Measurements from ENCODE around the gene HDHD3. TPM values are rescaled to one million over a fixed set of nuclear protein-coding genes. Genes with fewer than 3 reads are reported as not detected.

HDHD3 gene
- total RNA-seq, 1 donor = 7.2 TPM

GRCh38 chr9:113395000-113395861, 18.4 kb upstream of the HDHD3 start:
- Histone ChIP-seq H3K9me3 (ENCODE audit: low read depth, low read length) (no peaks in the 10 kb centered on the region), H3K27me3 (ENCODE audit: insufficient read depth, low read length) (no peaks in the 10 kb centered on the region), H3K4me3 (ENCODE audit: insufficient read depth, low read length) (no peak overlapping the region), H3K27ac (ENCODE audit: low read depth, low read length) (no peak overlapping the region), H3K4me1 (ENCODE audit: insufficient read depth, low read length) (peaks cover 22% of the 10 kb centered on the region), H3K4me2 (ENCODE audit: insufficient read depth, low read length) (no peak overlapping the region), H3K79me2 (ENCODE audit: insufficient read depth, low read length) (peaks cover 14% of the 10 kb centered on the region), H4K20me1 (ENCODE audit: insufficient read depth, low read length) (peaks cover 5% of the 10 kb centered on the region), H2AFZ (ENCODE audit: low read length) (no peak overlapping the region), H3K36me3 (ENCODE audit: insufficient read depth, low read length) (peaks cover 6% of the 10 kb centered on the region)
- DNase-seq (ENCODE audit: insufficient read length, low spot score, missing footprints) = no peak
- TF ChIP-seq CTCF (IDR thresholded peaks at IDR 0.05; ENCODE audit: extremely low read depth, low read depth, low read length) = no peak

GRCh38 chr9:113393281-113393680, 16.5 kb upstream of the HDHD3 start:
- Histone ChIP-seq H3K79me2 (ENCODE audit: insufficient read depth, low read length) (peaks cover 8% of the 10 kb centered on the region), H3K27me3 (ENCODE audit: insufficient read depth, low read length) (no peaks in the 10 kb centered on the region), H3K4me3 (ENCODE audit: insufficient read depth, low read length) (no peak overlapping the region), H3K27ac (ENCODE audit: low read depth, low read length) (no peak overlapping the region), H4K20me1 (ENCODE audit: insufficient read depth, low read length) (no peaks in the 10 kb centered on the region), H3K4me1 (ENCODE audit: insufficient read depth, low read length) (peaks cover 10% of the 10 kb centered on the region), H3K36me3 (ENCODE audit: insufficient read depth, low read length) (peaks cover 14% of the 10 kb centered on the region), H2AFZ (ENCODE audit: low read length) (no peak overlapping the region), H3K9me3 (ENCODE audit: low read depth, low read length) (no peaks in the 10 kb centered on the region), H3K4me2 (ENCODE audit: insufficient read depth, low read length) (no peak overlapping the region)
- DNase-seq (ENCODE audit: insufficient read length, low spot score, missing footprints) = no peak
- TF ChIP-seq CTCF (IDR thresholded peaks at IDR 0.05; ENCODE audit: extremely low read depth, low read depth, low read length) = no peak

- H3K36me3 ChIP-seq (ENCODE audit: insufficient read depth, low read length) = peaks cover 14% of the 10 kb centered on the region
- no peak overlapping the region for H3K27ac ChIP-seq (ENCODE audit: low read depth, low read length)
- H3K4me2 ChIP-seq (ENCODE audit: insufficient read depth, low read length) = no peak overlapping the region
- no peak overlapping the region for H3K4me3 ChIP-seq (ENCODE audit: insufficient read depth, low read length)
- H2AFZ ChIP-seq (ENCODE audit: low read length) = no peak overlapping the region
- no peaks in the 10 kb centered on the region for H3K9me3 ChIP-seq (ENCODE audit: low read depth, low read length)
- no peaks in the 10 kb centered on the region for H3K27me3 ChIP-seq (ENCODE audit: insufficient read depth, low read length)
- TF ChIP-seq CTCF (IDR thresholded peaks at IDR 0.05; ENCODE audit: extremely low read depth, low read depth, low read length) = no peak
- no peaks in the 10 kb centered on the region for H3K4me1 ChIP-seq (ENCODE audit: insufficient read depth, low read length)
- H3K79me2 ChIP-seq (ENCODE audit: insufficient read depth, low read length) = peaks cover 5% of the 10 kb centered on the region
- no peaks in the 10 kb centered on the region for H4K20me1 ChIP-seq (ENCODE audit: insufficient read depth, low read length)
- no peak for DNase-seq (ENCODE audit: insufficient read length, low spot score, missing footprints)
These were observed 15.1 kb upstream of the HDHD3 start for GRCh38 chr9:113391917-113392316.

- H4K20me1 ChIP-seq (ENCODE audit: insufficient read depth, low read length) = no peaks in the 10 kb centered on the region
- no peaks in the 10 kb centered on the region for H3K79me2 ChIP-seq (ENCODE audit: insufficient read depth, low read length)
- H3K27me3 ChIP-seq (ENCODE audit: insufficient read depth, low read length) = no peaks in the 10 kb centered on the region
- no peak for DNase-seq (ENCODE audit: insufficient read length, low spot score, missing footprints)
- H2AFZ ChIP-seq (ENCODE audit: low read length) = no peak overlapping the region
- no peak for TF ChIP-seq CTCF (IDR thresholded peaks at IDR 0.05; ENCODE audit: extremely low read depth, low read depth, low read length)
- H3K4me2 ChIP-seq (ENCODE audit: insufficient read depth, low read length) = no peak overlapping the region
- no peaks in the 10 kb centered on the region for H3K9me3 ChIP-seq (ENCODE audit: low read depth, low read length)
- H3K4me3 ChIP-seq (ENCODE audit: insufficient read depth, low read length) = no peak overlapping the region
- peaks cover 14% of the 10 kb centered on the region for H3K36me3 ChIP-seq (ENCODE audit: insufficient read depth, low read length)
- H3K4me1 ChIP-seq (ENCODE audit: insufficient read depth, low read length) = no peaks in the 10 kb centered on the region
- H3K27ac ChIP-seq (ENCODE audit: low read depth, low read length) = no peak overlapping the region
These were observed 13.6 kb upstream of the HDHD3 start for GRCh38 chr9:113390192-113390960.

Data from osteoblast (primary cell).